ENCODE data around the gene GOLIM4. TPM values are rescaled to one million over a fixed set of nuclear protein-coding genes. Genes with fewer than 3 reads are reported as not detected.

The GOLIM4 gene
- total and polyA plus RNA-seq, 4 donors: 17.9 to 47.9 (median 32.7) TPM

- no peak overlapping the region for H3K4me3 ChIP-seq (ENCODE audit: low read depth in 1 of 3, low read length in 3 of 3)
- H3K4me1 ChIP-seq (ENCODE audit: control insufficient read depth in 4 of 4, insufficient read depth in 4 of 4, low read length in 3 of 4): peaks cover 0 to 29% (median 10%) of the 10 kb centered on the region in 4 donors
- peak overlapping the region; percentile 61 to 77 for H3K27ac ChIP-seq (ENCODE audit: low read depth in 1 of 2, low read length in 2 of 2)
- no peak for DNase-seq (ENCODE audit: low spot score)
- TF ChIP-seq RXRA (IDR thresholded peaks at IDR 0.05) (no peak), NR2F2 (IDR thresholded peaks at IDR 0.05) (no peak)
- H3K9ac ChIP-seq (ENCODE audit: low read depth in 1 of 2, low read length in 2 of 2): peak overlapping the region in 1 of 2 donors; percentile 38
- H3K27me3 ChIP-seq (ENCODE audit: control insufficient read depth in 4 of 4, insufficient read depth in 4 of 4, low read length in 3 of 4): no peaks in the 10 kb centered on the region
- peaks cover 0 to under 1% (median 0%) of the 10 kb centered on the region in 4 donors for H3K36me3 ChIP-seq (ENCODE audit: control insufficient read depth in 4 of 4, insufficient read depth in 3 of 4, low read depth in 1 of 4, low read length in 3 of 4)
- no peaks in the 10 kb centered on the region for H3K9me3 ChIP-seq (ENCODE audit: control insufficient read depth in 4 of 4, low read length in 3 of 4)
- 79% methylated on average over 5 of the region's 5 CpGs for WGBS
Observed at GRCh38 chr3:168048414-168049330, 47.1 kb downstream of the GOLIM4 start.

GRCh38 chr3:168047936-168048335 is 47.8 kb downstream of the GOLIM4 start:
- WGBS: 79% methylated on average over 3 of the region's 3 CpGs
- Histone ChIP-seq H3K4me1 (ENCODE audit: control insufficient read depth in 4 of 4, insufficient read depth in 4 of 4, low read length in 3 of 4) (peaks cover 0 to 27% (median 9%) of the 10 kb centered on the region in 4 donors), H3K9ac (ENCODE audit: low read depth in 1 of 2, low read length in 2 of 2) (no peak overlapping the region), H3K27me3 (ENCODE audit: control insufficient read depth in 4 of 4, insufficient read depth in 4 of 4, low read length in 3 of 4) (no peaks in the 10 kb centered on the region), H3K36me3 (ENCODE audit: control insufficient read depth in 4 of 4, insufficient read depth in 3 of 4, low read depth in 1 of 4, low read length in 3 of 4) (peaks cover 0 to 8% (median 1%) of the 10 kb centered on the region in 4 donors), H3K9me3 (ENCODE audit: control insufficient read depth in 4 of 4, low read length in 3 of 4) (no peaks in the 10 kb centered on the region), H3K27ac (ENCODE audit: low read depth in 1 of 2, low read length in 2 of 2) (no peak overlapping the region), H3K4me3 (ENCODE audit: low read depth in 1 of 3, low read length in 3 of 3) (no peak overlapping the region)
- no peak for DNase-seq (ENCODE audit: low spot score)
- TF ChIP-seq HNF4A (conservative IDR thresholded peaks at IDR 0.05) (no peak), REST (IDR thresholded peaks at IDR 0.05) (no peak), SP1 (IDR thresholded peaks at IDR 0.05) (no peak), RAD21 (IDR thresholded peaks at IDR 0.05) (no peak), GABPA (IDR thresholded peaks at IDR 0.05 in 1 of 2, conservative IDR thresholded peaks at IDR 0.05 in 1 of 2) (no peak), JUND (IDR thresholded peaks at IDR 0.05) (no peak), RXRA (IDR thresholded peaks at IDR 0.05) (no peak), ZBTB33 (IDR thresholded peaks at IDR 0.05) (no peak), NR2F2 (IDR thresholded peaks at IDR 0.05) (no peak), FOXA2 (IDR thresholded peaks at IDR 0.05) (no peak), EGR1 (IDR thresholded peaks at IDR 0.05; ENCODE audit: low read depth in 2 of 2) (no peak)

Data from liver (tissue), 9 donors.